Neural cell (in vitro differentiated cells): Measurements from ENCODE around the gene MICU1. TPM values are rescaled to one million over a fixed set of nuclear protein-coding genes. Genes with fewer than 3 reads are reported as not detected.

Experiments
- H2AFZ ChIP-seq: fragments of 200-600, 300-800 bp; sonication (generic), shearing (Covaris generic); 2 replicates; pipeline ENCODE4 v1.6.0; 2014; ENCODE audit warnings: low read depth, mild to moderate bottlenecking, antibody characterized with exemption, low read length, moderate library complexity
- H3F3A ChIP-seq: fragments of 200-600 bp; shearing (Covaris generic); 2 replicates; pipeline ENCODE4 v1.6.1; 2016; ENCODE audit warnings: mild to moderate bottlenecking, moderate library complexity, mixed read lengths, antibody characterized with exemption, low read length; ENCODE audit not compliant: insufficient read depth, poor library complexity, severe bottlenecking
- H3K27ac ChIP-seq: fragments of 200-600, 300-800 bp; sonication (generic), shearing (Covaris generic); 2 replicates; pipeline ENCODE4 v1.5.1; 2014; ENCODE audit warnings: mild to moderate bottlenecking, low read length, moderate library complexity
- H3K27me3 ChIP-seq: fragments of 300-800, 200-600 bp; sonication (generic), shearing (Covaris generic); 2 replicates; pipeline ENCODE4 v1.6.0; 2014; ENCODE audit warnings: mild to moderate bottlenecking, low read depth, low read length, moderate library complexity; ENCODE audit not compliant: insufficient read depth
- H3K36me3 ChIP-seq: fragments of 300-800, 200-600 bp; sonication (generic), shearing (Covaris generic); 2 replicates; pipeline ENCODE4 v1.5.1; 2014; ENCODE audit warnings: mild to moderate bottlenecking, antibody characterized with exemption, low read length, moderate library complexity; ENCODE audit not compliant: insufficient read depth
- H3K4me2 ChIP-seq: fragments of 300-800, 200-600 bp; sonication (generic), shearing (Covaris generic); 2 replicates; pipeline ENCODE4 v1.6.0; 2014; ENCODE audit warnings: mild to moderate bottlenecking, low read length
- H3K4me3 ChIP-seq: fragments of 300-800, 200-600 bp; sonication (generic), shearing (Covaris generic); 2 replicates; pipeline ENCODE4 v1.5.1; 2014; ENCODE audit warnings: mild to moderate bottlenecking, low read length, moderate library complexity
- H3K79me2 ChIP-seq: fragments of 200-600 bp; shearing (Covaris generic); replicated peaks from 2 replicates; pipeline ENCODE4 v1.6.0; 2014; ENCODE audit warnings: mild to moderate bottlenecking, low read length, moderate library complexity; ENCODE audit not compliant: insufficient read depth
- H3K9ac ChIP-seq: fragments of 300-800, 200-600 bp; sonication (generic), shearing (Covaris generic); 2 replicates; pipeline ENCODE4 v1.6.1; 2016; ENCODE audit warnings: mild to moderate bottlenecking, low read length, mixed read lengths
- H3K9me2 ChIP-seq: fragments of 200-600 bp; shearing (Covaris generic); 2 replicates; pipeline ENCODE4 v1.6.1; 2016; ENCODE audit warnings: mild to moderate bottlenecking, low read length, mixed read lengths; ENCODE audit not compliant: insufficient read depth
- H3K9me3 ChIP-seq: fragments of 200-600, 300-800 bp; sonication (generic), shearing (Covaris generic); 2 replicates; pipeline ENCODE4 v1.6.1; 2016; ENCODE audit warnings: mild to moderate bottlenecking, mixed run types, low read length, moderate library complexity, mixed read lengths
- H4K20me1 ChIP-seq: fragments of 200-600 bp; shearing (Covaris generic); 2 replicates; pipeline ENCODE4 v1.6.1; 2016; ENCODE audit warnings: mild to moderate bottlenecking, mixed run types; ENCODE audit not compliant: insufficient read depth
- CTCF ChIP-seq: fragments of 450-650 bp; IDR thresholded peaks from 2 replicates; pipeline ENCODE4 v1.5.1; 2014; ENCODE audit warnings: antibody characterized with exemption, mild to moderate bottlenecking, moderate library complexity; ENCODE audit not compliant: poor library complexity, severe bottlenecking
- EP300 ChIP-seq: fragments of 450-650 bp; conservative IDR thresholded peaks from 2 replicates; pipeline ENCODE4 v1.6.1; 2014; ENCODE audit warnings: antibody characterized with exemption, mild to moderate bottlenecking, moderate library complexity; ENCODE audit not compliant: poor library complexity, severe bottlenecking
- EZH2 ChIP-seq: fragments of 200-600, 300-800 bp; shearing (Covaris generic), sonication (generic); IDR thresholded peaks from 2 replicates; pipeline ENCODE4 v1.6.1; 2014; ENCODE audit warnings: antibody characterized with exemption, low read length, borderline replicate concordance, mild to moderate bottlenecking; ENCODE audit not compliant: insufficient read depth, poor library complexity, severe bottlenecking
- MXI1 ChIP-seq: fragments of 450-650 bp; conservative IDR thresholded peaks from 2 replicates; pipeline ENCODE4 v1.6.1; 2014; ENCODE audit warnings: antibody characterized with exemption, mild to moderate bottlenecking; ENCODE audit not compliant: poor library complexity, severe bottlenecking
- POLR2AphosphoS5 ChIP-seq: IDR thresholded peaks from 2 replicates; pipeline ENCODE4 v1.6.1; 2012
- RAD21 ChIP-seq: fragments of 450-650 bp; conservative IDR thresholded peaks from 2 replicates; pipeline ENCODE4 v1.6.1; 2014; ENCODE audit warnings: antibody characterized with exemption, mild to moderate bottlenecking, moderate library complexity
- REST ChIP-seq: IDR thresholded peaks from 2 replicates; pipeline ENCODE4 v1.6.1; 2012; ENCODE audit warnings: borderline replicate concordance
- SMC3 ChIP-seq: fragments of 450-650 bp; conservative IDR thresholded peaks from 2 replicates; pipeline ENCODE4 v1.6.1; 2014; ENCODE audit warnings: antibody characterized with exemption, mild to moderate bottlenecking, moderate library complexity; ENCODE audit not compliant: poor library complexity
- TAF1 ChIP-seq: IDR thresholded peaks from 2 replicates; pipeline ENCODE4 v1.6.1; 2012; ENCODE audit warnings: low read depth
- polyA plus RNA-seq: library from polyadenylated mRNA; depleted of rRNA; stranded (reverse); fragments of >200 nt; gene quantifications from 2 replicates; pipeline ENCODE4 v1.2.3, GENCODE V29; 2014

MICU1 gene
- polyA plus RNA-seq, 1 donor from 2014 or later = 86.0 TPM

DNA sequence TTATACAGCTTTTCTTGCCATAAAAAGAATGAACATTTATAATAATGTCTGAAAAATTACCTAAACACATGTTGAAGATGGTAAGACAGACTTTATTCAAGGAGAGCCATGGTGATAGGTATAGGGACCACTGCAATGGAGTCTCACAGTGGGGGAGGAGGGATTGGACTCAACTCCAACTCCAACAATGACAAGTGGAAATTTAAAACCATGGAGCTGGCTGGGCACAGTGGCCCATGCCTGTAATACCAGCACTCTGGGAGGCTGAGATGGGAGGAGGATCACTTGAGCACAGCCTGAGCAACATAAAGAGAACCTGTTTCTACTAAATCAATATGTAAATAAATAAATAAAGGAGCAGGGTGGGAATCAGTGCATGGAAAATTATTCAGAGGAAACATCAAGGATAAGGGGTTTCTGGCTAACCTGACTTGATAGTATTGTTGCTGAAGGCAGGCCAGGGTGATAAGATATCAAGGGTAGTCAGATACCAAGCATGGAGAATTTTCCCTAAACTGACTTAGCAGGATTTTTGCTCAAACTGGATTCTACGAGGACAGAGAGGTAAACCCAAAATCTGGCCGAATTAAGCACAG lies 19.5 kb upstream of the MICU1 start:
- Histone ChIP-seq H3K36me3 (no peaks in the 10 kb centered on the region), H3F3A (no peaks in the 10 kb centered on the region), H3K9me3 (no peaks in the 10 kb centered on the region)

DNA sequence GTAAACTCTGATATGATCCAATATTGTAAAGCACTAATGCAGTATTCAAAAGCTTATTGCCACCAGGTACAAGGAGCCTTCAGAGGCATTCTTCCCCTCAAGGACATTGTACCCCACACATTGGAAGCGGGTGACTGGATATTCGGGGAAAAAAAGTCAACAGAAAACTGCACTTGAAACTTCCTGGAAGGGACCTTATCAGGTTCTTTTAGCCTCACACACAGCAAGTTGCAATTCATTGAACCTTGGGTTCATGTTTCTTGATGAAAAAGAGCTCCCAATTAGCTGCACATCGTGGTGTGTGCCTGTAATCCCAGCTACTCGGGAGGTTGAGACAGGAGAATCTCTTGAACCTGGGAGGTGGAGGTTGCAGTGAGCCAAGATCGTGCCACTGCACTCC lies 16.4 kb upstream of the MICU1 start:
- no peak overlapping the region for H3K27ac ChIP-seq
- H3K9me2 ChIP-seq = no peaks in the 10 kb centered on the region
- no peaks in the 10 kb centered on the region for H3K79me2 ChIP-seq
- H3K9ac ChIP-seq = no peak overlapping the region
- H3K4me2 ChIP-seq = no peak overlapping the region
- TF ChIP-seq POLR2AphosphoS5 = no peak
- no peak for TF ChIP-seq EZH2
- H3K9me3 ChIP-seq = no peaks in the 10 kb centered on the region
- H3K36me3 ChIP-seq = no peaks in the 10 kb centered on the region
- H3F3A ChIP-seq = no peaks in the 10 kb centered on the region
- H3K27me3 ChIP-seq = no peaks in the 10 kb centered on the region
- H3K4me3 ChIP-seq = no peak overlapping the region
- H4K20me1 ChIP-seq = no peaks in the 10 kb centered on the region
- no peak overlapping the region for H2AFZ ChIP-seq

More for the DNA sequence above, 19.5 kb upstream of the MICU1 start:
- Histone ChIP-seq H3K79me2 (no peaks in the 10 kb centered on the region), H3K9ac (no peak overlapping the region), H3K27ac (no peak overlapping the region), H3K27me3 (no peaks in the 10 kb centered on the region), H3K4me2 (no peak overlapping the region), H4K20me1 (no peaks in the 10 kb centered on the region), H2AFZ (no peak overlapping the region), H3K4me3 (no peak overlapping the region), H3K9me2 (no peaks in the 10 kb centered on the region)
- no peak for TF ChIP-seq RAD21
- TF ChIP-seq EZH2 = no peak
- TF ChIP-seq EP300 = no peak
- no peak for TF ChIP-seq TAF1
- TF ChIP-seq SMC3 = no peak
- no peak for TF ChIP-seq REST
- TF ChIP-seq CTCF = no peak
- TF ChIP-seq POLR2AphosphoS5 = no peak
- TF ChIP-seq MXI1 = no peak

GRCh38 chr10:72639441-72639873 lies 13.6 kb upstream of the MICU1 start:
- H3K27me3 ChIP-seq = no peaks in the 10 kb centered on the region
- no peaks in the 10 kb centered on the region for H3K9me2 ChIP-seq
- no peaks in the 10 kb centered on the region for H3K36me3 ChIP-seq
- H3K9ac ChIP-seq = no peak overlapping the region
- H3K4me2 ChIP-seq = no peak overlapping the region
- no peaks in the 10 kb centered on the region for H3K79me2 ChIP-seq
- no peak overlapping the region for H3K27ac ChIP-seq
- H3K9me3 ChIP-seq = no peaks in the 10 kb centered on the region
- no peak overlapping the region for H3K4me3 ChIP-seq
- TF ChIP-seq REST = no peak
- TF ChIP-seq SMC3 = no peak
- TF ChIP-seq CTCF = no peak
- no peak for TF ChIP-seq RAD21
- TF ChIP-seq TAF1 = no peak
- no peak for TF ChIP-seq MXI1
- no peak for TF ChIP-seq EP300
- TF ChIP-seq POLR2AphosphoS5 = no peak
- no peak for TF ChIP-seq EZH2
- H2AFZ ChIP-seq = no peak overlapping the region
- H4K20me1 ChIP-seq = no peaks in the 10 kb centered on the region
- no peaks in the 10 kb centered on the region for H3F3A ChIP-seq
